ENCODE data around the gene MSLN. TPM values are rescaled to one million over a fixed set of nuclear protein-coding genes. Genes with fewer than 3 reads are reported as not detected.
"Not testable (repeated sequence)": the region's sequence is repeated elsewhere in the genome, so short reads cannot be mapped to it uniquely, and the experiment has no call there.

Gene MSLN
- total RNA-seq, 1 donor from 2014 or later = 5.0 TPM

GRCh38 chr16:772959-773358 lies 12.4 kb downstream of the MSLN start:
- Mint-ChIP-seq H3K27ac (no peak overlapping the region), H3K27me3 (ENCODE audit: low read depth) (peaks cover 5% of the 10 kb centered on the region), H3K9me3 (no peaks in the 10 kb centered on the region), H3K4me3 (no peak overlapping the region), H3K36me3 (no peaks in the 10 kb centered on the region), H3K4me1 (peaks cover 4% of the 10 kb centered on the region)
- TF ChIP-seq CTCF (IDR thresholded peaks at IDR 0.05; ENCODE audit: unreplicated experiment) = no peak
- DNase-seq (ENCODE audit: low spot score in 2 of 2, unreplicated experiment in 2 of 2) = no peak

- no peak overlapping the region for H3K27ac Mint-ChIP-seq
Observed at GRCh38 chr16:774086-775001, 13.8 kb downstream of the MSLN start.

GRCh38 chr16:775236-775796 lies 14.8 kb downstream of the MSLN start:
- Mint-ChIP-seq H3K36me3 (no peaks in the 10 kb centered on the region), H3K4me1 (peaks cover 4% of the 10 kb centered on the region), H3K27ac (no peak overlapping the region), H3K4me3 (no peak overlapping the region), H3K9me3 (no peaks in the 10 kb centered on the region), H3K27me3 (ENCODE audit: low read depth) (peaks cover 7% of the 10 kb centered on the region)
- no peak for DNase-seq (ENCODE audit: low spot score in 2 of 2, unreplicated experiment in 2 of 2)
- no peak for TF ChIP-seq CTCF (IDR thresholded peaks at IDR 0.05; ENCODE audit: unreplicated experiment)

More at GRCh38 chr16:774086-775001, 13.8 kb downstream of the MSLN start:
- Mint-ChIP-seq H3K9me3 (no peaks in the 10 kb centered on the region), H3K4me1 (peaks cover 4% of the 10 kb centered on the region), H3K4me3 (no peak overlapping the region), H3K36me3 (no peaks in the 10 kb centered on the region), H3K27me3 (ENCODE audit: low read depth) (peaks cover 6% of the 10 kb centered on the region)
- no peak for DNase-seq (ENCODE audit: low spot score in 2 of 2, unreplicated experiment in 2 of 2)
- TF ChIP-seq CTCF (IDR thresholded peaks at IDR 0.05; ENCODE audit: unreplicated experiment) = no peak

GRCh38 chr16:776298-776697 lies 15.8 kb downstream of the MSLN start:
- not testable (repeated sequence) for H3K9me3 Mint-ChIP-seq; H3K27ac Mint-ChIP-seq; H3K4me3 Mint-ChIP-seq; H3K36me3 Mint-ChIP-seq; H3K4me1 Mint-ChIP-seq; DNase-seq (ENCODE audit: low spot score in 2 of 2, unreplicated experiment in 2 of 2)
- peaks cover 12% of the 10 kb centered on the region for H3K27me3 Mint-ChIP-seq (ENCODE audit: low read depth)

DNA sequence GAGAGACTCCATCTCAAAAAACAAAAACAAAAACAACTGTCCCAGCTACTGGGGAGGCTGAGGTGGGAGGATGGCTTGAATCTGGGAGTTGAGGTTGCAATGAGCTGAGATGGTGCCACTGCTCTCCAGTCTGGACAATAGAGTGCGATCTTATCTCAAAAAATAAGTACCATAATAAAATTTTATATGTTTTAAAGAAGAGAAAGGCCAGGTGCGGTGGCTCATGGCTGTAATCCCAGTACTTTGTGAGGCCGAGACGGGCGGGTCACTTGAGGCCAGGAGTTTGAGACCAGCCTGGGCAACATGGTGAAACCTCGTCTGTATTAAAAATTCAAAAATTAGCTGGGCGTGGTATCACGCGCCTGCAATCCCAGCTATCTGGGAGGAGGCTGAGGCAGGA lies 16.3 kb downstream of the MSLN start:
- DNase-seq (ENCODE audit: low spot score in 2 of 2, unreplicated experiment in 2 of 2) = no peak
- no peak for TF ChIP-seq CTCF (IDR thresholded peaks at IDR 0.05; ENCODE audit: unreplicated experiment)
- H3K36me3 Mint-ChIP-seq = no peaks in the 10 kb centered on the region
- no peak overlapping the region for H3K4me3 Mint-ChIP-seq
- H3K27me3 Mint-ChIP-seq (ENCODE audit: low read depth) = peaks cover 12% of the 10 kb centered on the region
- H3K27ac Mint-ChIP-seq = no peak overlapping the region
- peaks cover 4% of the 10 kb centered on the region for H3K4me1 Mint-ChIP-seq
- H3K9me3 Mint-ChIP-seq = no peaks in the 10 kb centered on the region

GRCh38 chr16:777826-778225 lies 17.3 kb downstream of the MSLN start:
- Mint-ChIP-seq H3K4me3 (no peak overlapping the region), H3K4me1 (peaks cover 4% of the 10 kb centered on the region), H3K27ac (no peak overlapping the region), H3K9me3 (no peaks in the 10 kb centered on the region), H3K27me3 (ENCODE audit: low read depth) (peaks cover 12% of the 10 kb centered on the region), H3K36me3 (no peaks in the 10 kb centered on the region)
- DNase-seq (ENCODE audit: low spot score in 2 of 2, unreplicated experiment in 2 of 2) = no peak
- no peak for TF ChIP-seq CTCF (IDR thresholded peaks at IDR 0.05; ENCODE audit: unreplicated experiment)

All from mesothelial cell of epicardium (in vitro differentiated cells).